Measurements from ENCODE around the gene EYS. TPM values are rescaled to one million over a fixed set of nuclear protein-coding genes. Genes with fewer than 3 reads are reported as not detected.
"Not testable (repeated sequence)": the region's sequence is repeated elsewhere in the genome, so short reads cannot be mapped to it uniquely, and the experiment has no call there.

Gene EYS
- polyA plus RNA-seq, 3 donors: 0.21 to 0.90 (median 0.22) TPM

- WGBS, 3 donors: 74 to 92% (median 89%) methylated on average over 3 of the region's 3 CpGs
- H3K27ac ChIP-seq (ENCODE audit: low read depth, low read length): no peak overlapping the region
Measured at GRCh38 chr6:63928613-63929012, 1778.4 kb downstream of the EYS start.

DNA sequence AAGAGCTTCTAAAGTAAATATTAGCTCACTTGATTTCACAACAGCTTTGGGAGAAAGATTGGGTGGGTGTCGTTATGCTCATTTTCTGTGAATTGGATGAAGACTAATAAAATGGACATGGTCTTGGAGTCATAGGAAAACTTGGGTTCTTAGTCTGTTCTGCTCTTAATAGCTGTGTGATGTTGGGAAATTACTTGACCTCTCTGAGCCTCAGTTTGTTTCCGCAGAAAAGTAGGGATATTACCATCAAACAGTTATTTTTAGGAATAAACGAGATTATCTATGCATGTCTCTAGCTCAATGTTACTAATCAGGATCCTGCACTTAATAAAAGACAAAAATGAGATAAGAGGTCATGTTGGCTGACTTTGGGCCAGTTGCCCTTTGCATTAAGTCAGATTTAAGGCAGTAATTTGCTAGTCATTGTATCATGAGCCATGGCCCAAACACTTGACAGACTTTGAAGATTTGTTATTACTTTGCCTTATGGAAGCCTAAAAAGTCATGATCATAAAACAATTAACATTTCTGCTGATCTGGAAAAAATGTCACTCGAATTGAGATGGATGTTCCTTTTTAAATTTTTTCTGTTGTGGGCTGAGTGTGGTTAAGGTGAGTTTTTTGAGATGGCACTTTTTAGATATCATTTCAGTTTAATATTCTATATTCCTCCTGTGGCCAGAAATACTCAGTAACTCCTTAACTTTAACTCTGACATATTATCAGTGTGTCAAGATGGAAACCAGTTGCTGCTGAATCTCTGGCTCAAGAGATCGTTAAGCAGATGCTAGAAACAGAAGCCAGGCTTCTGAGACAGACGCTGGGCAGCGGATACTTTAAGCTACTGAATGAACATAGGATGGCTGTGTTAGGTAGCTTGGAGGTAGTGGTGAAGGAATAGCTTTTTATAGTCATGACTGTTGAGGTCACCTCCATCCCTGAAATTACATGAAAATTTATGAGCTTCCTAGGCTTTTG is 1779.8 kb downstream of the EYS start:
- H3K27ac ChIP-seq (ENCODE audit: low read depth, low read length): no peak overlapping the region
- WGBS, 3 donors: 59 to 80% (median 79%) methylated on average over 7 of the region's 7 CpGs

DNA sequence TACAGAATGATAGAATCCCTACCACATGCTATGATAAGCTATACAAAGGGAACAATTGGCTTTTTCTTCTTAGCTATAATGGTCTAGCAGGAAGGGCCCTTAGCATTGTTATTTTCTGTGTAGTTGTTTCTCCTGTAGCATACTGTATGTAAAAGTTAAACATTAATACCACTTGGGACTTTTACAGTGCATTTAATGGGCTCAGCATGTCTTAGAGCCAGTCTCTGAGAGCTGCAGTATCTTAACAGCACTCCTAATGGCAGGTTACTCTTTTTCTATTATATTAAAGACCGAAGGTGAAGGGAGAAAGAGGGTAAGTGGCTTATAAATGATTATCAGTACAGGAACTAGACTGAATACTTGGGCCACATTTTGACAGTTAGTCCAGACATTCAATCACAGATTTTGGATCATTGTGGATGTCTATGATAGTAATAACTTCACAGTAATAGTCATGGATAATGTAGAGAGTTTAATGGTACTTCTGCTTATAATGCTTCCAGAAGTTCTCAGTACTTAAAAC is 1780.7 kb downstream of the EYS start:
- WGBS, 3 donors: 55 to 79% (median 64%) methylated on average over 1 of the region's 1 CpG
- no peak overlapping the region for H3K27ac ChIP-seq (ENCODE audit: low read depth, low read length)

DNA sequence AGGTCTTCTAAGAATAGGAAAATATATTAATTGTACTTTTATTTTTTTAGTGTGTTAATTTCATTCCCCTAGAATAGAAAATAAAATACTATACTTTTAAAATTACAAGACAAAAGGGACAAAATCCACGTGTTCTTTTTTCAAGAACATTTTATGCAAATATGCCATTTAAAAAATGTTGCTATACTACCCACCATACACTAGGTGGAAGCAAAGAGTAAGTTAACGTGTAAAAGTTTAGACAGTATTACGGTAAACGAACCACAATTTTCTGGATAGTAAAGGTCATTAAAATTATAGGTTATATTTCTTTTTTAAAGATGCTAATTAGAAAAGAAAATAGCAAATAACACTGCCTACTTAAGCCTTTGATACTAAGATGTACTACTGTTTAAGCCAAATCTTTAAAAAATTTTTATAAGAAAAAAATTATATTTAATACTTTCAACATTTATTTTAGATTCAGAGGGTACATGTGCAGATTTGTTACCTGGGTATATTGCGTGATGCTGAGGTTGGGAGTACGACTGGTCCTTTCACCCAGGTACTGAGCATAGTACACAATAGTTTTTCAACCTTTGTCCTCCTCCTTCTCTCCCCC is 1783.8 kb downstream of the EYS start:
- WGBS, 3 donors: 5 to 16% (median 14%) methylated on average over 6 of the region's 6 CpGs
- H3K27ac ChIP-seq (ENCODE audit: low read depth, low read length): no peak overlapping the region

- 59 to 63% (median 62%) methylated on average over 7 of the region's 7 CpGs for WGBS, 3 donors
- no peak overlapping the region for H3K27ac ChIP-seq (ENCODE audit: low read depth, low read length)
Measured at GRCh38 chr6:63919556-63920110, 1787.4 kb downstream of the EYS start.

DNA sequence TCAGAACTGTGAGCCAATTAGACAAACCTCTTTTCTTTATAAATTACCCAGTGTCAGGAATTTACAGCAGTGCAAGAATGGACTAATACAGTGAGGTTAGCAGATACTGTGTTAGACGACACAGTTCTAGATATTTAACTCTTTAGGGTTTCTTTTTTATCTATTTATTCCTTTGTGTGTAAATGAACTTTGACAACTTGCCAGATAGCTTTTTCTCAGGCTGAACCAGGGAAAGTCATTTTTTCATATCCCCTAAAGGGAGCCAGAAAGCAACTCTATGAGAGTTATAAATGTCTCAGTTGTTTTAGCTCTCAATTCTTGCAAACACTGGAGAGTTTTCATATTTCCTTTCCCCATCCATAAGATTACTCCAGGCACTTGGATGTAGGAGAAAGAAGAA is 1794.1 kb downstream of the EYS start:
- WGBS, 3 donors: 13 to 39% (median 36%) methylated on average over 1 of the region's 1 CpG
- H3K27ac ChIP-seq (ENCODE audit: low read depth, low read length): no peak overlapping the region

- no peak overlapping the region for H3K27ac ChIP-seq (ENCODE audit: low read depth, low read length)
- WGBS, 3 donors: 34 to 43% (median 39%) methylated on average over 2 of the region's 2 CpGs
Measured at GRCh38 chr6:63910863-63911551, 1796.0 kb downstream of the EYS start.

GRCh38 chr6:63904650-63905248 is 1802.3 kb downstream of the EYS start:
- 46 to 60% (median 52%) methylated on average over 4 of the region's 4 CpGs for WGBS, 3 donors

GRCh38 chr6:63899550-63899949 is 1807.5 kb downstream of the EYS start:
- H3K27ac ChIP-seq (ENCODE audit: low read depth, low read length): no peak overlapping the region

More at GRCh38 chr6:63904650-63905248, 1802.3 kb downstream of the EYS start:
- no peak overlapping the region for H3K27ac ChIP-seq (ENCODE audit: low read depth, low read length)

- H3K27ac ChIP-seq (ENCODE audit: low read depth, low read length): no peak overlapping the region
- 75 to 81% (median 76%) methylated on average over 10 of the region's 10 CpGs for WGBS, 3 donors
Measured at GRCh38 chr6:63897952-63898351, 1809.1 kb downstream of the EYS start.

DNA sequence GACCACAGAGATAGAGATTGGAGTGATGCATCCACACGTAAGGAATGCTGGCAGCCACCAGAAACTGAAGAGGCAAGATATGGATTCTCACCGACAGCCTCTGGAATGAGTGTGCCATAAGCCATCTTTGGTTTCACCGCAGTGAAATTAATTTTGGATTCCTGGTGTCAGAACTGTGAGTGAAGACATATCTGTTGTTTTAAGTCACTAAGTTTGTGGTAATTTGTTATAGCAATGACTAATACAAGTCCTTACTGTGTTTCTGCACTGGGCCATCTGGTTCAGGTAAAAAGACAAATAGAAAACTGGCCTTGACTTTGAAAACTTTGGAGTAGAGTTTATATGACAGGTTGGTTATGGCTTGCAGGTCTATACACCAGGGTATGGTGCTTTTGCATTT is 1809.6 kb downstream of the EYS start:
- no peak overlapping the region for H3K27ac ChIP-seq (ENCODE audit: low read depth, low read length)
- WGBS, 3 donors: 86 to 96% (median 91%) methylated on average over 3 of the region's 3 CpGs

DNA sequence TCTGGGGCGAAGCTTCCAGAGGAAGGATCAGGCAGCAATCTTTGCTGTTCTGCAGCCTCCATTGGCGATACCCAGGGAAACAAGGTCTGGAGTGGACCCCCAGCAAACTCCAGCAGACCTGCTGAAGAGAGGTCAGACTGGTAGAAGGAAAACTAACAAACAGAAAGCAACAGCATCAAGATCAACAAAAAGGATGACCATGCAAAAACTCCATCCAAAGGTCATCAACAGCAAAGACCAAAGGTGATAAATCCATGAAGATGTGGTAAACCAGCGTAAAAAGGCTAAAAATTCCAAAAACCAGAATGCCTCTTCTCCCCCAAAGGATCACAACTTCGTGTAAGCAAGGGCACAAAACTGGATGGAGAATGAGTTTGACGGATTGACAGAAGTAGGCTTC is 1818.6 kb downstream of the EYS start:
- 69 to 89% (median 75%) methylated on average over 5 of the region's 5 CpGs for WGBS, 3 donors
- no peak overlapping the region for H3K27ac ChIP-seq (ENCODE audit: low read depth, low read length)

DNA sequence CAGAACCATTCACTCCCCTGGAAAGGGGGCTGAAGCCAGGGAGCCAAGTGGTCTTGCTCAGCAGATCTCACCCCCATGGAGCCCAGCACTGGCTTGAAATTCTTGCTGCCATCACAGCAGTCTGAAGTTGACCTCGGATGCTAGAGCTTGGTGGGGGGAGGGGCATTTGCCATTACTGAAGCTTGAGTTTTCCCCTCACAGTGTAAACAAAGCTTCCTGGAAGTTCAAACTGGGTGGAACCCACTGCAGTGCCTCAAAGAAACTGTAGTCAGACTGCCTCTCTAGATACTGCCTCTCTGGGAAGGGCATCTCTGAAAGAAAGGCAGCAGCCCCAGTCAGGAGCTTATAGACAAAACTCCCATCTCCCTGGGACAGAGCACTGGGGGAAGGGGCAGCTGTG is 1819.2 kb downstream of the EYS start:
- 23 to 61% (median 56%) methylated on average over 1 of the region's 1 CpG for WGBS, 3 donors
- H3K27ac ChIP-seq (ENCODE audit: low read depth, low read length): not testable (repeated sequence)

GRCh38 chr6:63887002-63887751 is 1819.8 kb downstream of the EYS start:
- no peak overlapping the region for H3K27ac ChIP-seq (ENCODE audit: low read depth, low read length)
- WGBS, 3 donors: 66 to 75% (median 68%) methylated on average over 5 of the region's 5 CpGs

- WGBS, 3 donors: 71 to 81% (median 79%) methylated on average over 3 of the region's 3 CpGs
- no peak overlapping the region for H3K27ac ChIP-seq (ENCODE audit: low read depth, low read length)
Measured at GRCh38 chr6:63886341-63886740, 1820.7 kb downstream of the EYS start.

GRCh38 chr6:63883597-63883996 is 1823.4 kb downstream of the EYS start:
- H3K27ac ChIP-seq (ENCODE audit: low read depth, low read length): no peak overlapping the region
- 85 to 91% (median 86%) methylated on average over 6 of the region's 6 CpGs for WGBS, 3 donors

GRCh38 chr6:63882208-63882607 is 1824.8 kb downstream of the EYS start:
- H3K27ac ChIP-seq (ENCODE audit: low read depth, low read length): no peak overlapping the region
- 46 to 72% (median 59%) methylated on average over 4 of the region's 4 CpGs for WGBS, 3 donors

DNA sequence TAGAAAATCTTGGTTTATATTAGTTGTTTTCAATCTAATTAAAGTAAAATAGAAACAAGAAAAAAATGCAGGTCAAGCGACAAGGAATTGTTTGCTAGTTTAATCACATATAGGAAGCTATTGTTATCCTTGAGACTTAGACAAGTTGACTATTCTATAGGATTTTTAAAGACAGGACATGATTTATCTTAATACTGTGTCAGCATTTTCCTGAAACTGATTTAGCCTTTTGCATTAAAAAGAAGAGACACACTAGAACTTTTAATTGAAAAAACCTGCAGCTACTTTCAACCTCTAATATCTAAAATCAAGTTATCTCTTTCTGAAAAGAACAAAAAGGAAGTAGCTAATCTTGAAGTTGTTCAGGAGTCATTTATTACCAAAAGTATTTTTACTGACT is 1825.2 kb downstream of the EYS start:
- H3K27ac ChIP-seq (ENCODE audit: low read depth, low read length): no peak overlapping the region
- 62 to 79% (median 78%) methylated on average over 1 of the region's 1 CpG for WGBS, 3 donors

Data from adipose tissue (tissue), 3 donors.